Neural cell (in vitro differentiated cells): ENCODE data around the gene TRIM14. TPM values are rescaled to one million over a fixed set of nuclear protein-coding genes. Genes with fewer than 3 reads are reported as not detected.
A peak's percentile ranks its signal among the peaks of the same experiment; 100 is the strongest.

Experiments
- H2AFZ ChIP-seq: fragments of 200-600, 300-800 bp; sonication (generic), shearing (Covaris generic); 2 replicates; pipeline ENCODE4 v1.6.0; 2014; ENCODE audit warnings: low read depth, mild to moderate bottlenecking, antibody characterized with exemption, low read length, moderate library complexity
- H3F3A ChIP-seq: fragments of 200-600 bp; shearing (Covaris generic); 2 replicates; pipeline ENCODE4 v1.6.1; 2016; ENCODE audit warnings: mild to moderate bottlenecking, moderate library complexity, mixed read lengths, antibody characterized with exemption, low read length; ENCODE audit not compliant: insufficient read depth, poor library complexity, severe bottlenecking
- H3K27ac ChIP-seq: fragments of 200-600, 300-800 bp; sonication (generic), shearing (Covaris generic); 2 replicates; pipeline ENCODE4 v1.5.1; 2014; ENCODE audit warnings: mild to moderate bottlenecking, low read length, moderate library complexity
- H3K27me3 ChIP-seq: fragments of 300-800, 200-600 bp; sonication (generic), shearing (Covaris generic); 2 replicates; pipeline ENCODE4 v1.6.0; 2014; ENCODE audit warnings: mild to moderate bottlenecking, low read depth, low read length, moderate library complexity; ENCODE audit not compliant: insufficient read depth
- H3K36me3 ChIP-seq: fragments of 300-800, 200-600 bp; sonication (generic), shearing (Covaris generic); 2 replicates; pipeline ENCODE4 v1.5.1; 2014; ENCODE audit warnings: mild to moderate bottlenecking, antibody characterized with exemption, low read length, moderate library complexity; ENCODE audit not compliant: insufficient read depth
- H3K4me2 ChIP-seq: fragments of 300-800, 200-600 bp; sonication (generic), shearing (Covaris generic); 2 replicates; pipeline ENCODE4 v1.6.0; 2014; ENCODE audit warnings: mild to moderate bottlenecking, low read length
- H3K4me3 ChIP-seq: fragments of 300-800, 200-600 bp; sonication (generic), shearing (Covaris generic); 2 replicates; pipeline ENCODE4 v1.5.1; 2014; ENCODE audit warnings: mild to moderate bottlenecking, low read length, moderate library complexity
- H3K79me2 ChIP-seq: fragments of 200-600 bp; shearing (Covaris generic); replicated peaks from 2 replicates; pipeline ENCODE4 v1.6.0; 2014; ENCODE audit warnings: mild to moderate bottlenecking, low read length, moderate library complexity; ENCODE audit not compliant: insufficient read depth
- H3K9ac ChIP-seq: fragments of 300-800, 200-600 bp; sonication (generic), shearing (Covaris generic); 2 replicates; pipeline ENCODE4 v1.6.1; 2016; ENCODE audit warnings: mild to moderate bottlenecking, low read length, mixed read lengths
- H3K9me2 ChIP-seq: fragments of 200-600 bp; shearing (Covaris generic); 2 replicates; pipeline ENCODE4 v1.6.1; 2016; ENCODE audit warnings: mild to moderate bottlenecking, low read length, mixed read lengths; ENCODE audit not compliant: insufficient read depth
- H3K9me3 ChIP-seq: fragments of 200-600, 300-800 bp; sonication (generic), shearing (Covaris generic); 2 replicates; pipeline ENCODE4 v1.6.1; 2016; ENCODE audit warnings: mild to moderate bottlenecking, mixed run types, low read length, moderate library complexity, mixed read lengths
- H4K20me1 ChIP-seq: fragments of 200-600 bp; shearing (Covaris generic); 2 replicates; pipeline ENCODE4 v1.6.1; 2016; ENCODE audit warnings: mild to moderate bottlenecking, mixed run types; ENCODE audit not compliant: insufficient read depth
- CTCF ChIP-seq: fragments of 450-650 bp; IDR thresholded peaks from 2 replicates; pipeline ENCODE4 v1.5.1; 2014; ENCODE audit warnings: antibody characterized with exemption, mild to moderate bottlenecking, moderate library complexity; ENCODE audit not compliant: poor library complexity, severe bottlenecking
- EP300 ChIP-seq: fragments of 450-650 bp; conservative IDR thresholded peaks from 2 replicates; pipeline ENCODE4 v1.6.1; 2014; ENCODE audit warnings: antibody characterized with exemption, mild to moderate bottlenecking, moderate library complexity; ENCODE audit not compliant: poor library complexity, severe bottlenecking
- EZH2 ChIP-seq: fragments of 200-600, 300-800 bp; shearing (Covaris generic), sonication (generic); IDR thresholded peaks from 2 replicates; pipeline ENCODE4 v1.6.1; 2014; ENCODE audit warnings: antibody characterized with exemption, low read length, borderline replicate concordance, mild to moderate bottlenecking; ENCODE audit not compliant: insufficient read depth, poor library complexity, severe bottlenecking
- MXI1 ChIP-seq: fragments of 450-650 bp; conservative IDR thresholded peaks from 2 replicates; pipeline ENCODE4 v1.6.1; 2014; ENCODE audit warnings: antibody characterized with exemption, mild to moderate bottlenecking; ENCODE audit not compliant: poor library complexity, severe bottlenecking
- POLR2AphosphoS5 ChIP-seq: IDR thresholded peaks from 2 replicates; pipeline ENCODE4 v1.6.1; 2012
- RAD21 ChIP-seq: fragments of 450-650 bp; conservative IDR thresholded peaks from 2 replicates; pipeline ENCODE4 v1.6.1; 2014; ENCODE audit warnings: antibody characterized with exemption, mild to moderate bottlenecking, moderate library complexity
- REST ChIP-seq: IDR thresholded peaks from 2 replicates; pipeline ENCODE4 v1.6.1; 2012; ENCODE audit warnings: borderline replicate concordance
- SMC3 ChIP-seq: fragments of 450-650 bp; conservative IDR thresholded peaks from 2 replicates; pipeline ENCODE4 v1.6.1; 2014; ENCODE audit warnings: antibody characterized with exemption, mild to moderate bottlenecking, moderate library complexity; ENCODE audit not compliant: poor library complexity
- TAF1 ChIP-seq: IDR thresholded peaks from 2 replicates; pipeline ENCODE4 v1.6.1; 2012; ENCODE audit warnings: low read depth
- polyA plus RNA-seq: library from polyadenylated mRNA; depleted of rRNA; stranded (reverse); fragments of >200 nt; gene quantifications from 2 replicates; pipeline ENCODE4 v1.2.3, GENCODE V29; 2014

TRIM14 gene
- polyA plus RNA-seq, 1 donor from 2014 or later, result not detected

DNA sequence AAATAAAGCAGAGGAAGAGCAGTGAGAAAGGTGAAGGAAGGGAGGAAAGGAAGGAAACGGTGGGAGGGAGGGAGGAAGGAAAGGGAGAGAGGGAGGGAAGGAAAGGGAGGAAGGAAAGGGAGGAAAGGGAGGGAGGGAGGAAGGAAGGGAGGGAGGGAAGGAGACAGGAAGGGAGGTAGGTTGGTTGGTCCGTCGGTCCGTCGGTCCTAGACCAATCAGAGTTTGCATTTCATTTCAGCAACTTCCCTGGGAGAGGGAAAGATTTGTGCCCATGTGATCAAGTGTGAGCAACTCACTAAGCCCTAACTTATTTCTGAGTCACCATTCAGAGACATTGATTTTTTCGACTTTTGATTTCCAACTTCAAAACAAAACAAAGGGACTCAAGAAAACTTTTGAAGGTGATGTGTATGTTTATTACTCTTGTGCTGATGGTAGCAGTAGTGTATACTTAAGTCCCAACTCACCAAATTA lies 43.7 kb downstream of the TRIM14 start:
- H3K27me3 ChIP-seq, result no peaks in the 10 kb centered on the region
- no peaks in the 10 kb centered on the region for H3K9me2 ChIP-seq
- no peak overlapping the region for H3K27ac ChIP-seq
- no peaks in the 10 kb centered on the region for H3K36me3 ChIP-seq
- no peak overlapping the region for H2AFZ ChIP-seq
- no peaks in the 10 kb centered on the region for H3K9me3 ChIP-seq
- H3F3A ChIP-seq, result no peaks in the 10 kb centered on the region
- no peak overlapping the region for H3K4me2 ChIP-seq
- H3K9ac ChIP-seq, result no peak overlapping the region
- TF ChIP-seq EZH2 (no peak), POLR2AphosphoS5 (no peak), EP300 (no peak), MXI1 (no peak), SMC3 (no peak), CTCF (no peak), TAF1 (no peak), REST (no peak), RAD21 (no peak)
- no peaks in the 10 kb centered on the region for H3K79me2 ChIP-seq
- no peaks in the 10 kb centered on the region for H4K20me1 ChIP-seq
- no peak overlapping the region for H3K4me3 ChIP-seq

GRCh38 chr9:98074115-98074990 lies 44.7 kb downstream of the TRIM14 start:
- Histone ChIP-seq H3K79me2 (no peaks in the 10 kb centered on the region), H3K9ac (no peak overlapping the region), H3K9me3 (no peaks in the 10 kb centered on the region), H4K20me1 (no peaks in the 10 kb centered on the region), H3K27ac (no peak overlapping the region), H3K4me2 (no peak overlapping the region), H3F3A (no peaks in the 10 kb centered on the region), H3K27me3 (no peaks in the 10 kb centered on the region), H2AFZ (no peak overlapping the region), H3K36me3 (no peaks in the 10 kb centered on the region), H3K9me2 (no peaks in the 10 kb centered on the region), H3K4me3 (no peak overlapping the region)
- TF ChIP-seq MXI1 (no peak), POLR2AphosphoS5 (no peak), TAF1 (no peak), CTCF (peak; percentile 89), REST (no peak), EP300 (no peak), RAD21 (peak; percentile 90), EZH2 (no peak), SMC3 (peak; percentile 88)
